ENCODE measurements around the gene RBPMS2.
"Not testable (repeated sequence)": the region's sequence is repeated elsewhere in the genome, so short reads cannot be mapped to it uniquely, and the experiment has no call there.

RBPMS2 gene

GRCh38 chr15:64754663-64755426, 20.5 kb downstream of the RBPMS2 start:
- no peak for DNase-seq (ENCODE audit: low read depth in 2 of 3, low spot score in 1 of 3)

GRCh38 chr15:64753480-64754185, 21.8 kb downstream of the RBPMS2 start:
- DNase-seq (ENCODE audit: low read depth in 2 of 3, low spot score in 1 of 3): no peak

- DNase-seq (ENCODE audit: low read depth in 2 of 3, low spot score in 1 of 3): no peak
These were observed 23.9 kb downstream of the RBPMS2 start for GRCh38 chr15:64751464-64751863.

GRCh38 chr15:64749999-64750657, 25.3 kb downstream of the RBPMS2 start:
- no peak for DNase-seq (ENCODE audit: low read depth in 2 of 3, low spot score in 1 of 3)

GRCh38 chr15:64749167-64749566, 26.2 kb downstream of the RBPMS2 start:
- no peak for DNase-seq (ENCODE audit: low read depth in 2 of 3, low spot score in 1 of 3)

GRCh38 chr15:64748251-64748650, 27.1 kb downstream of the RBPMS2 start:
- no peak for DNase-seq (ENCODE audit: low read depth in 2 of 3, low spot score in 1 of 3)

- no peak for DNase-seq (ENCODE audit: low read depth in 2 of 3, low spot score in 1 of 3)
These were observed 27.8 kb downstream of the RBPMS2 start for GRCh38 chr15:64747578-64747977.

GRCh38 chr15:64746921-64747320, 28.5 kb downstream of the RBPMS2 start:
- DNase-seq (ENCODE audit: low read depth in 2 of 3, low spot score in 1 of 3): no peak

GRCh38 chr15:64746356-64746755, 29.0 kb downstream of the RBPMS2 start:
- DNase-seq (ENCODE audit: low read depth in 2 of 3, low spot score in 1 of 3): no peak

GRCh38 chr15:64743691-64744090, 31.7 kb downstream of the RBPMS2 start:
- DNase-seq (ENCODE audit: low read depth in 2 of 3, low spot score in 1 of 3): no peak

GRCh38 chr15:64742921-64743320, 32.5 kb downstream of the RBPMS2 start:
- DNase-seq (ENCODE audit: low read depth in 2 of 3, low spot score in 1 of 3): no peak

GRCh38 chr15:64742385-64742784, 33.0 kb downstream of the RBPMS2 start:
- no peak for DNase-seq (ENCODE audit: low read depth in 2 of 3, low spot score in 1 of 3)

GRCh38 chr15:64741708-64742107, 33.7 kb downstream of the RBPMS2 start:
- DNase-seq (ENCODE audit: low read depth in 2 of 3, low spot score in 1 of 3): not testable (repeated sequence)

- DNase-seq (ENCODE audit: low read depth in 2 of 3, low spot score in 1 of 3): no peak
These were observed 34.8 kb downstream of the RBPMS2 start for GRCh38 chr15:64740311-64741170.

- no peak for DNase-seq (ENCODE audit: low read depth in 2 of 3, low spot score in 1 of 3)
These were observed 35.7 kb downstream of the RBPMS2 start for GRCh38 chr15:64739577-64740143.

GRCh38 chr15:64739156-64739555, 36.2 kb downstream of the RBPMS2 start:
- DNase-seq (ENCODE audit: low read depth in 2 of 3, low spot score in 1 of 3): no peak

GRCh38 chr15:64738226-64739095, 36.9 kb downstream of the RBPMS2 start:
- DNase-seq (ENCODE audit: low read depth in 2 of 3, low spot score in 1 of 3): no peak

GRCh38 chr15:64732156-64732860, 43.1 kb downstream of the RBPMS2 start:
- DNase-seq (ENCODE audit: low read depth in 2 of 3, low spot score in 1 of 3): no peak

GRCh38 chr15:64731805-64732151, 43.6 kb downstream of the RBPMS2 start:
- no peak for DNase-seq (ENCODE audit: low read depth in 2 of 3, low spot score in 1 of 3)
